Measurements from ENCODE around the gene KIF16B. TPM values are rescaled to one million over a fixed set of nuclear protein-coding genes. Genes with fewer than 3 reads are reported as not detected.

The KIF16B gene
- total and polyA plus RNA-seq, 2 experiments from 2014 or later = 6.5 to 11.1 TPM

DNA sequence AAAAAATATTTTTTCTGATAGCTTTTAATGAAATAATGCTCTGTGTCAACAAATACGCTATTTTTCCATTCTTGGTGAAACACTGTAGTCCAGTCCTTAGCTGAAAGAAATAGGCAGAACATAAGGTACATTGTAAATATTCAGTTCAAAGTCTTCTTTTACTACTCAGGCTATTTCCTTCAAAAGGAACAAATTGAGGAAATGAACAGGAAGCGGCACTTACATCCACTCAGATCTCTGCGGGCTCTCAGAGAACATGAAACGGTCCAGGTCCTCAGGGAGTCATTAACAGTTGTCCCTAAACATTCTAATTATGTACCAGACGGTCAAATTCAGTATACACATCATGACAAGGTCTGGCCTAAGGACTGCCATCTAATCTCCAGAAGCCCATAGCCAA, 212.6 kb downstream of the KIF16B start (continued):
- TF ChIP-seq, protein P1, sequence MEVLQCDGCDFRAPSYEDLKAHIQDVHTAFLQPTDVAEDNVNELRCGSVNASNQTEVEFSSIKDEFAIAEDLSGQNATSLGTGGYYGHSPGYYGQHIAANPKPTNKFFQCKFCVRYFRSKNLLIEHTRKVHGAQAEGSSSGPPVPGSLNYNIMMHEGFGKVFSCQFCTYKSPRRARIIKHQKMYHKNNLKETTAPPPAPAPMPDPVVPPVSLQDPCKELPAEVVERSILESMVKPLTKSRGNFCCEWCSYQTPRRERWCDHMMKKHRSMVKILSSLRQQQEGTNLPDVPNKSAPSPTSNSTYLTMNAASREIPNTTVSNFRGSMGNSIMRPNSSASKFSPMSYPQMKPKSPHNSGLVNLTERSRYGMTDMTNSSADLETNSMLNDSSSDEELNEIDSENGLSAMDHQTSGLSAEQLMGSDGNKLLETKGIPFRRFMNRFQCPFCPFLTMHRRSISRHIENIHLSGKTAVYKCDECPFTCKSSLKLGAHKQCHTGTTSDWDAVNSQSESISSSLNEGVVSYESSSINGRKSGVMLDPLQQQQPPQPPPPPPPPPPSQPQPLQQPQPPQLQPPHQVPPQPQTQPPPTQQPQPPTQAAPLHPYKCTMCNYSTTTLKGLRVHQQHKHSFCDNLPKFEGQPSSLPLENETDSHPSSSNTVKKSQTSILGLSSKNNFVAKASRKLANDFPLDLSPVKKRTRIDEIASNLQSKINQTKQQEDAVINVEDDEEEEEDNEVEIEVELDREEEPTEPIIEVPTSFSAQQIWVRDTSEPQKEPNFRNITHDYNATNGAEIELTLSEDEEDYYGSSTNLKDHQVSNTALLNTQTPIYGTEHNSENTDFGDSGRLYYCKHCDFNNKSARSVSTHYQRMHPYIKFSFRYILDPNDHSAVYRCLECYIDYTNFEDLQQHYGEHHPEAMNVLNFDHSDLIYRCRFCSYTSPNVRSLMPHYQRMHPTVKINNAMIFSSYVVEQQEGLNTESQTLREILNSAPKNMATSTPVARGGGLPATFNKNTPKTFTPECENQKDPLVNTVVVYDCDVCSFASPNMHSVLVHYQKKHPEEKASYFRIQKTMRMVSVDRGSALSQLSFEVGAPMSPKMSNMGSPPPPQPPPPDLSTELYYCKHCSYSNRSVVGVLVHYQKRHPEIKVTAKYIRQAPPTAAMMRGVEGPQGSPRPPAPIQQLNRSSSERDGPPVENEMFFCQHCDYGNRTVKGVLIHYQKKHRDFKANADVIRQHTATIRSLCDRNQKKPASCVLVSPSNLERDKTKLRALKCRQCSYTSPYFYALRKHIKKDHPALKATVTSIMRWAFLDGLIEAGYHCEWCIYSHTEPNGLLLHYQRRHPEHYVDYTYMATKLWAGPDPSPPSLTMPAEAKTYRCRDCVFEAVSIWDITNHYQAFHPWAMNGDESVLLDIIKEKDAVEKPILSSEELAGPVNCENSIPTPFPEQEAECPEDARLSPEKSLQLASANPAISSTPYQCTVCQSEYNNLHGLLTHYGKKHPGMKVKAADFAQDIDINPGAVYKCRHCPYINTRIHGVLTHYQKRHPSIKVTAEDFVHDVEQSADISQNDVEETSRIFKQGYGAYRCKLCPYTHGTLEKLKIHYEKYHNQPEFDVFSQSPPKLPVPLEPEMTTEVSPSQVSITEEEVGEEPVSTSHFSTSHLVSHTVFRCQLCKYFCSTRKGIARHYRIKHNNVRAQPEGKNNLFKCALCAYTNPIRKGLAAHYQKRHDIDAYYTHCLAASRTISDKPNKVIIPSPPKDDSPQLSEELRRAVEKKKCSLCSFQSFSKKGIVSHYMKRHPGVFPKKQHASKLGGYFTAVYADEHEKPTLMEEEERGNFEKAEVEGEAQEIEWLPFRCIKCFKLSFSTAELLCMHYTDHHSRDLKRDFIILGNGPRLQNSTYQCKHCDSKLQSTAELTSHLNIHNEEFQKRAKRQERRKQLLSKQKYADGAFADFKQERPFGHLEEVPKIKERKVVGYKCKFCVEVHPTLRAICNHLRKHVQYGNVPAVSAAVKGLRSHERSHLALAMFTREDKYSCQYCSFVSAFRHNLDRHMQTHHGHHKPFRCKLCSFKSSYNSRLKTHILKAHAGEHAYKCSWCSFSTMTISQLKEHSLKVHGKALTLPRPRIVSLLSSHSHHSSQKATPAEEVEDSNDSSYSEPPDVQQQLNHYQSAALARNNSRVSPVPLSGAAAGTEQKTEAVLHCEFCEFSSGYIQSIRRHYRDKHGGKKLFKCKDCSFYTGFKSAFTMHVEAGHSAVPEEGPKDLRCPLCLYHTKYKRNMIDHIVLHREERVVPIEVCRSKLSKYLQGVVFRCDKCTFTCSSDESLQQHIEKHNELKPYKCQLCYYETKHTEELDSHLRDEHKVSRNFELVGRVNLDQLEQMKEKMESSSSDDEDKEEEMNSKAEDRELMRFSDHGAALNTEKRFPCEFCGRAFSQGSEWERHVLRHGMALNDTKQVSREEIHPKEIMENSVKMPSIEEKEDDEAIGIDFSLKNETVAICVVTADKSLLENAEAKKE (CRISPR knock-in tag; IDR thresholded peaks at IDR 0.05) = no peak
- TF ChIP-seq POLR2AphosphoS5 (IDR thresholded peaks at IDR 0.05; ENCODE audit: low read depth) = no peak

DNA sequence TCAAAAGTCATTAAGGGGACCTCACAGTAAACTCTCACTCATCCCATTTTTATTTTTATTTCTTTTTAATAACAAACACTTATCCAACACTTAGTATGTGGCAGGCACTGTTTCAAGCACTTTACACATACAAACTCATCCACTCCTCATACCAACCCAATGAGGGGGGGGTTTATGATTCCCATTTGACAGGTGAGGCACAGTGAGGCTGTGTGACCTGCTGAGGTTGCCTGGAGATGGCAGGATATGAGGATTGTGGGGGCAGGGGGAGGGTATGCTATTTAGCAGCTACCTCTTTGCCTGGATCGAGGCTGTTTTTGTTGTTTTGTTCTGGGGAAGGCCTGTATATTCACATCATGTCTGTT, 219.8 kb downstream of the KIF16B start:
- no peak for ATAC-seq
- TF ChIP-seq ZNF114 (CRISPR knock-in tag; IDR thresholded peaks at IDR 0.05) (no peak), EZH2phosphoT487 (IDR thresholded peaks at IDR 0.05; ENCODE audit: unreplicated experiment) (no peak)
- TF ChIP-seq, protein P1 (CRISPR knock-in tag; IDR thresholded peaks at IDR 0.05) = no peak
- TF ChIP-seq, protein P2, sequence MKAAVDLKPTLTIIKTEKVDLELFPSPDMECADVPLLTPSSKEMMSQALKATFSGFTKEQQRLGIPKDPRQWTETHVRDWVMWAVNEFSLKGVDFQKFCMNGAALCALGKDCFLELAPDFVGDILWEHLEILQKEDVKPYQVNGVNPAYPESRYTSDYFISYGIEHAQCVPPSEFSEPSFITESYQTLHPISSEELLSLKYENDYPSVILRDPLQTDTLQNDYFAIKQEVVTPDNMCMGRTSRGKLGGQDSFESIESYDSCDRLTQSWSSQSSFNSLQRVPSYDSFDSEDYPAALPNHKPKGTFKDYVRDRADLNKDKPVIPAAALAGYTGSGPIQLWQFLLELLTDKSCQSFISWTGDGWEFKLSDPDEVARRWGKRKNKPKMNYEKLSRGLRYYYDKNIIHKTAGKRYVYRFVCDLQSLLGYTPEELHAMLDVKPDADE (IDR thresholded peaks at IDR 0.05) = no peak

More for the DNA sequence above, 219.8 kb downstream of the KIF16B start:
- Mint-ChIP-seq H3K4me3 (no peak overlapping the region), H3K27ac (no peak overlapping the region), H3K27me3 (ENCODE audit: insufficient read depth, low read depth, poor library complexity) (peaks cover 1% of the 10 kb centered on the region), H3K4me1 (peaks cover 12% of the 10 kb centered on the region), H3K36me3 (ENCODE audit: low read depth) (no peaks in the 10 kb centered on the region), H3K9me3 (no peaks in the 10 kb centered on the region; the same call in 2 of the 3 replicates)
- no peaks in the 10 kb centered on the region for H3K9me2 ChIP-seq (ENCODE audit: insufficient read depth)
- H4K20me1 ChIP-seq (replicated peaks; ENCODE audit: insufficient read depth) = no peaks in the 10 kb centered on the region
- no peaks in the 10 kb centered on the region for H3K36me3 ChIP-seq (ENCODE audit: insufficient read depth)
- H3K27ac ChIP-seq (ENCODE audit: low read depth) = no peak overlapping the region
- H3K27me3 ChIP-seq (ENCODE audit: insufficient read depth) = no peaks in the 10 kb centered on the region
- no peak overlapping the region for H2AFZ ChIP-seq
- H3K79me2 ChIP-seq (replicated peaks; ENCODE audit: insufficient read depth) = no peaks in the 10 kb centered on the region
- H3F3A ChIP-seq (replicated peaks; ENCODE audit: low read depth) = no peaks in the 10 kb centered on the region
- no peak overlapping the region for H3K4me3 ChIP-seq
- H3K4me1 ChIP-seq (ENCODE audit: insufficient read depth) = no peaks in the 10 kb centered on the region
- no peak for DNase-seq (ENCODE audit: low spot score)
- H3K4me2 ChIP-seq = no peak overlapping the region

Measured in GM23338 (cell line).